OCI-LY1 (cell line): Measurements from ENCODE around the gene NUDT5.

Experiments used
- H2AFZ ChIP-seq: fragments of 200-600 bp; sonication (generic), shearing (Covaris generic); 2 replicates; pipeline ENCODE4 v1.6.0; 2014; ENCODE audit warnings: antibody characterized with exemption, mild to moderate bottlenecking, low read length
- H3F3A ChIP-seq: fragments of 200-600 bp; sonication (generic), shearing (Covaris generic); 2 replicates; pipeline ENCODE4 v1.6.0; 2014; ENCODE audit warnings: mild to moderate bottlenecking, antibody characterized with exemption, low read length, moderate library complexity; ENCODE audit not compliant: insufficient read depth
- H3K27ac ChIP-seq: fragments of 200-600 bp; sonication (generic); 2 replicates; pipeline ENCODE4 v1.5.1; 2014; ENCODE audit warnings: low read length, mixed run types, mild to moderate bottlenecking, low read depth; ENCODE audit not compliant: poor library complexity, severe bottlenecking
- H3K27me3 ChIP-seq: fragments of 200-600 bp; sonication (generic); 2 replicates; pipeline ENCODE4 v1.6.0; 2014; ENCODE audit warnings: antibody characterized with exemption, mild to moderate bottlenecking, low read length, moderate library complexity; ENCODE audit not compliant: insufficient read depth
- H3K36me3 ChIP-seq: fragments of 200-600 bp; sonication (generic); 2 replicates; pipeline ENCODE4 v1.6.1; 2014; ENCODE audit warnings: mild to moderate bottlenecking, antibody characterized with exemption, low read length, moderate library complexity, mixed read lengths; ENCODE audit not compliant: insufficient read depth
- H3K4me1 ChIP-seq: fragments of 200-600 bp; sonication (generic); 2 replicates; pipeline ENCODE4 v1.5.1; 2014; ENCODE audit warnings: mild to moderate bottlenecking, low read length, moderate library complexity; ENCODE audit not compliant: insufficient read depth, severe bottlenecking
- H3K4me2 ChIP-seq: fragments of 200-600 bp; sonication (generic), shearing (Covaris generic); 2 replicates; pipeline ENCODE4 v1.6.1; 2014; ENCODE audit warnings: low read length
- H3K4me3 ChIP-seq: fragments of 200-600 bp; sonication (generic); 2 replicates; pipeline ENCODE4 v1.5.1; 2014; ENCODE audit warnings: low read length, low read depth, mild to moderate bottlenecking, mixed read lengths; ENCODE audit not compliant: poor library complexity, severe bottlenecking
- H3K79me2 ChIP-seq: fragments of 200-600 bp; shearing (Covaris generic); 2 replicates; pipeline ENCODE4 v1.6.1; 2016; ENCODE audit warnings: mixed run types, low read length, mixed read lengths; ENCODE audit not compliant: insufficient read depth
- H3K9ac ChIP-seq: fragments of 200-600 bp; sonication (generic), shearing (Covaris generic); 2 replicates; pipeline ENCODE4 v1.6.1; 2014; ENCODE audit warnings: mild to moderate bottlenecking, low read length, mixed read lengths
- H3K9me2 ChIP-seq: fragments of 200-600 bp; sonication (generic), shearing (Covaris generic); 2 replicates; pipeline ENCODE4 v1.6.1; 2014; ENCODE audit warnings: low read depth, mild to moderate bottlenecking, low read length, mixed read lengths
- H3K9me3 ChIP-seq: fragments of 200-600 bp; shearing (Covaris generic); 2 replicates; pipeline ENCODE4 v1.6.1; 2014; ENCODE audit warnings: low read length, mixed read lengths
- H4K20me1 ChIP-seq: fragments of 200-600 bp; sonication (generic), shearing (Covaris generic); 2 replicates; pipeline ENCODE4 v1.6.0; 2016; ENCODE audit warnings: mild to moderate bottlenecking, low read length; ENCODE audit not compliant: insufficient read depth
- EZH2 ChIP-seq: fragments of 200-600 bp; sonication (generic), shearing (Covaris generic); IDR thresholded peaks from 2 replicates; pipeline ENCODE4 v1.8.0; 2017; ENCODE audit warnings: borderline replicate concordance, mixed run types, mild to moderate bottlenecking, antibody characterized with exemption, low read length, moderate library complexity, mixed read lengths
- TF ChIP-seq, protein P1 (sequence below): fragments of 200-600 bp; sonication (generic), shearing (Covaris generic); IDR thresholded peaks from 2 replicates; pipeline ENCODE4 v1.5.1; 2017; ENCODE audit warnings: mild to moderate bottlenecking, antibody characterized with exemption, low read length, moderate library complexity, mixed read lengths

NUDT5 gene

DNA sequence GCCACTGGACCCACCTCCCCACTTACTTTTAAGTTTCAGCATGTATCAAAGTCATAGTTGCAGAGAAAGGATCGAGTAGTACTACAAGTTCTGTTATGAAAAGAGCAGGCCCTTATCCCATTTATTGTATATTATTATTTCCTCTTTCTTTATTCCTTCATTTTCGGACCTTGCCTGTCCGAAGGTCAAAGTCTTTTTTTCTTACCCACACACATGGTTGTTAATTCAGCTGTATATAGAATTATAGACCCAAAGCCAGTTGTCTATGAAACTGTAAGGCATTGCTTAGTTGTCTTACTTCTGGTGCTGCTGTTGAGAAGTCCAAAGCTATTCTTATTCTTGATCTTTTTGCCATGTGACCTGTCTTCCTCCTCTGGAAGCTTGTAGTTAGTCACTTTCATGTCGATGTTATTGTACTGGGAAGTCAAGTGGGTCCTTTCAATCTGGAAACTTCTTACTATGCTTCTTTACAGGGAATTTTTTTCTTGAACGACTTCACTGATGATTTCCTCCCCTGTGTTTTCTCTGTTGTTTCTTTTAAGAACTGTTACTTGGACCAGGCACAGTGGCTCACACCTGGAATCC is 8.3 kb downstream of the NUDT5 start:
- Histone ChIP-seq H3K9ac (no peak overlapping the region), H3K4me2 (no peak overlapping the region), H3F3A (no peaks in the 10 kb centered on the region), H2AFZ (no peak overlapping the region), H3K4me1 (no peaks in the 10 kb centered on the region), H3K9me2 (no peaks in the 10 kb centered on the region), H3K79me2 (peaks cover 18% of the 10 kb centered on the region), H4K20me1 (no peaks in the 10 kb centered on the region), H3K36me3 (peaks cover 47% of the 10 kb centered on the region), H3K9me3 (no peaks in the 10 kb centered on the region), H3K27ac (no peak overlapping the region), H3K27me3 (no peaks in the 10 kb centered on the region), H3K4me3 (no peak overlapping the region)
- TF ChIP-seq EZH2 = no peak
- TF ChIP-seq, protein P1, sequence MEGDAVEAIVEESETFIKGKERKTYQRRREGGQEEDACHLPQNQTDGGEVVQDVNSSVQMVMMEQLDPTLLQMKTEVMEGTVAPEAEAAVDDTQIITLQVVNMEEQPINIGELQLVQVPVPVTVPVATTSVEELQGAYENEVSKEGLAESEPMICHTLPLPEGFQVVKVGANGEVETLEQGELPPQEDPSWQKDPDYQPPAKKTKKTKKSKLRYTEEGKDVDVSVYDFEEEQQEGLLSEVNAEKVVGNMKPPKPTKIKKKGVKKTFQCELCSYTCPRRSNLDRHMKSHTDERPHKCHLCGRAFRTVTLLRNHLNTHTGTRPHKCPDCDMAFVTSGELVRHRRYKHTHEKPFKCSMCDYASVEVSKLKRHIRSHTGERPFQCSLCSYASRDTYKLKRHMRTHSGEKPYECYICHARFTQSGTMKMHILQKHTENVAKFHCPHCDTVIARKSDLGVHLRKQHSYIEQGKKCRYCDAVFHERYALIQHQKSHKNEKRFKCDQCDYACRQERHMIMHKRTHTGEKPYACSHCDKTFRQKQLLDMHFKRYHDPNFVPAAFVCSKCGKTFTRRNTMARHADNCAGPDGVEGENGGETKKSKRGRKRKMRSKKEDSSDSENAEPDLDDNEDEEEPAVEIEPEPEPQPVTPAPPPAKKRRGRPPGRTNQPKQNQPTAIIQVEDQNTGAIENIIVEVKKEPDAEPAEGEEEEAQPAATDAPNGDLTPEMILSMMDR = no peak

DNA sequence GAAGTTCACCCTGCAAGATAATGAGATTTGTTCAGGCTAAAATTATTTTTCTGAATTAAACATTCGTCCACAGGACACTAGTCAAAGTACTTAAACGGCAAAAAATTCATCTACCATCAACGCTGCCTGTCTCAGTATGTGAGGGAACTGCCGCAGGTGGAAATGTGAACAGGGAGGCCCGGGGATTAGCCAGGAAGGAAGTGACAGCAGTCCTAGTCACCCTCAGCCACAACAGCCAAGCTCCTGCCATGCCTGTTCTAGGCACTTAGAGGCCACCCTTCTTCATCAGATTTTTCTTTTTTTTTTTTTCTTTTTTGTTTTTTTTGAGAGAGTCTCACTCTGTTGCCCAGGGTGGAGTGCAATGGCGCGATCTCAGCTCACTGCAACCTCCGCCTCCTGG is 9.4 kb downstream of the NUDT5 start:
- no peak overlapping the region for H3K27ac ChIP-seq
- peaks cover 43% of the 10 kb centered on the region for H3K36me3 ChIP-seq
- TF ChIP-seq, protein P1 = no peak
- no peak for TF ChIP-seq EZH2
- no peaks in the 10 kb centered on the region for H3F3A ChIP-seq
- no peaks in the 10 kb centered on the region for H3K9me3 ChIP-seq
- H3K4me3 ChIP-seq = no peak overlapping the region
- no peak overlapping the region for H2AFZ ChIP-seq
- H3K27me3 ChIP-seq = no peaks in the 10 kb centered on the region
- no peak overlapping the region for H3K4me2 ChIP-seq
- H3K4me1 ChIP-seq = no peaks in the 10 kb centered on the region
- H3K9me2 ChIP-seq = no peaks in the 10 kb centered on the region
- peaks cover 7% of the 10 kb centered on the region for H3K79me2 ChIP-seq
- H3K9ac ChIP-seq = no peak overlapping the region
- no peaks in the 10 kb centered on the region for H4K20me1 ChIP-seq

DNA sequence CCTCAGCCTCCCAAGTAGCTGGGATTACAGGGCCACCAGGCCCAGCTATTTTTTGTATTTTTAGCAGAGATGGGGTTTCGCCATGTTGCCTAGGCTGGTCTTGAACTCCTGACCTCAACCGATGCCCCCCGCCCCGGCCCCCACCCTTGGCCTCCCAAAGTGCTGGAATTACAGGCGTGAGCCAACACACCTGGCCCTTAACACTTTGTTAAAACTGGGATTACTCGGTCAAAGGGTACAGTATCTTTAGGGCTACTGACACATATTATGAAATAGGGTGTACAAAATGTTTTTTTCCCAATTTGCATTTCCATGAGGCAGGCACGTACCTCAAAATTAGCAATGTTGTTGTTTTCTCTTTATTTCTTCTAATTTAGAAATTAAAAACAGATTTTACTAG is 11.5 kb downstream of the NUDT5 start:
- Histone ChIP-seq H3K4me2 (no peak overlapping the region), H3K9me2 (no peaks in the 10 kb centered on the region), H3K9ac (no peak overlapping the region), H4K20me1 (no peaks in the 10 kb centered on the region), H3K4me1 (no peaks in the 10 kb centered on the region), H3F3A (no peaks in the 10 kb centered on the region), H3K9me3 (no peaks in the 10 kb centered on the region), H3K36me3 (peaks cover 50% of the 10 kb centered on the region), H3K27ac (no peak overlapping the region), H3K4me3 (no peak overlapping the region), H2AFZ (no peak overlapping the region), H3K27me3 (no peaks in the 10 kb centered on the region), H3K79me2 (peaks cover under 1% of the 10 kb centered on the region; the same call in 1 of the 2 replicates)
- TF ChIP-seq, protein P1 = no peak
- no peak for TF ChIP-seq EZH2
